ENCODE results near the gene PHF19.

DNA sequence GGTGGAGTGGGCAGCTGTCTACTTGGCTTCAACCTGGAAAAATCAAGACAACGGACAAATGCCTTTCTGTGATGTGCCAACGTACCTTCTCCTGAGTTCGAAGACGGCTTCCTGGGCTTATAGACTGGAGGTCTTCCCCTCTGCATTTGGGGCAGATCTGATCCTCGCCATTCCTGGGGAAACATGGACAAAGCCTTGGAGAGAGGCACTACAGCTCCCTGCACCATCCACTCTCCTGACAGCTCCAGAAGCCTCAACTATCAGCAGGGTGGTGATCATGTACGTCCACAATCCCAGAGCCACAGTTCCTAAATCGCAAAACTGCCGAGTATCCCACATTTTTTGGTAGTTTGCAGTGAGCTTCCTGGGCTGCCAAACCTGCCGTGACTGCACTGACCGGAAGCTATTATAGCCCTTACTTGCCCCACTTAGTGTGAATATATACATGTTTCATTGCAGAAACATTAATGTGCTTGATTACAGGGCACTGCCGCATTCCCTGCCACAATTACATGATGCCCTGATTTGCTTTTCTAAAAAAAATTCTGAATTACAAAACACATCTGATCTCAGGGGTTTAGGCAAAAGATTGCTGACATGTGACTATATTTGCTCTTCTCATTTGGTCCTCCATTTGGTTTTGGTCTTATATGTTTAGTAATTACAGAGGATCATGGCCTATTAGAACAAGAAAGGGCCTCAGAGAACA, 46.8 kb upstream of the PHF19 start:
- TF ChIP-seq EZH2 (IDR thresholded peaks at IDR 0.05; ENCODE audit: insufficient read depth, poor library complexity, severe bottlenecking) (no peak), EZH2phosphoT487 (IDR thresholded peaks at IDR 0.05; ENCODE audit: insufficient read depth, low read depth) (no peak)

Data from GM23248 (cell line).